ENCODE measurements around the gene BUB3. TPM values are rescaled to one million over a fixed set of nuclear protein-coding genes. Genes with fewer than 3 reads are reported as not detected.

BUB3 gene
- total RNA-seq, 1 donor from 2014 or later: 93.2 TPM

GRCh38 chr10:123204127-123204461 lies 49.9 kb downstream of the BUB3 start:
- H3K27me3 Mint-ChIP-seq: no peaks in the 10 kb centered on the region
- DNase-seq (ENCODE audit: low spot score, unreplicated experiment): no peak
- peaks cover 8% of the 10 kb centered on the region for H3K9me3 Mint-ChIP-seq (ENCODE audit: low read depth)
- peaks cover 5% of the 10 kb centered on the region for H3K36me3 Mint-ChIP-seq (ENCODE audit: insufficient read depth)
- peaks cover 1% of the 10 kb centered on the region for H3K4me1 Mint-ChIP-seq (ENCODE audit: low read depth)
- TF ChIP-seq CTCF (IDR thresholded peaks at IDR 0.05; ENCODE audit: unreplicated experiment): no peak
- H3K27ac Mint-ChIP-seq: no peak overlapping the region
- H3K4me3 Mint-ChIP-seq (ENCODE audit: low read depth): no peak overlapping the region

GRCh38 chr10:123205041-123205440 lies 50.8 kb downstream of the BUB3 start:
- no peak overlapping the region for H3K27ac Mint-ChIP-seq
- peaks cover 5% of the 10 kb centered on the region for H3K36me3 Mint-ChIP-seq (ENCODE audit: insufficient read depth)
- peaks cover 1% of the 10 kb centered on the region for H3K4me1 Mint-ChIP-seq (ENCODE audit: low read depth)
- TF ChIP-seq CTCF (IDR thresholded peaks at IDR 0.05; ENCODE audit: unreplicated experiment): no peak
- no peaks in the 10 kb centered on the region for H3K27me3 Mint-ChIP-seq
- no peak overlapping the region for H3K4me3 Mint-ChIP-seq (ENCODE audit: low read depth)
- peaks cover 8% of the 10 kb centered on the region for H3K9me3 Mint-ChIP-seq (ENCODE audit: low read depth)
- no peak for DNase-seq (ENCODE audit: low spot score, unreplicated experiment)

GRCh38 chr10:123212063-123212462 lies 57.9 kb downstream of the BUB3 start:
- DNase-seq (ENCODE audit: low spot score, unreplicated experiment): no peak
- H3K4me1 Mint-ChIP-seq (ENCODE audit: low read depth): no peaks in the 10 kb centered on the region
- peaks cover 14% of the 10 kb centered on the region for H3K9me3 Mint-ChIP-seq (ENCODE audit: low read depth)
- no peaks in the 10 kb centered on the region for H3K27me3 Mint-ChIP-seq
- no peak overlapping the region for H3K27ac Mint-ChIP-seq
- H3K4me3 Mint-ChIP-seq (ENCODE audit: low read depth): no peak overlapping the region
- H3K36me3 Mint-ChIP-seq (ENCODE audit: insufficient read depth): peaks cover 7% of the 10 kb centered on the region
- no peak for TF ChIP-seq CTCF (IDR thresholded peaks at IDR 0.05; ENCODE audit: unreplicated experiment)

- Mint-ChIP-seq H3K27ac (no peak overlapping the region), H3K4me1 (ENCODE audit: low read depth) (no peaks in the 10 kb centered on the region), H3K27me3 (no peaks in the 10 kb centered on the region), H3K9me3 (ENCODE audit: low read depth) (peaks cover 14% of the 10 kb centered on the region), H3K4me3 (ENCODE audit: low read depth) (no peak overlapping the region), H3K36me3 (ENCODE audit: insufficient read depth) (peaks cover 7% of the 10 kb centered on the region)
- no peak for DNase-seq (ENCODE audit: low spot score, unreplicated experiment)
- no peak for TF ChIP-seq CTCF (IDR thresholded peaks at IDR 0.05; ENCODE audit: unreplicated experiment)
Observed at GRCh38 chr10:123212640-123213039, 58.4 kb downstream of the BUB3 start.

- DNase-seq (ENCODE audit: low spot score, unreplicated experiment): no peak
- H3K27ac Mint-ChIP-seq: no peak overlapping the region
- peaks cover 4% of the 10 kb centered on the region for H3K36me3 Mint-ChIP-seq (ENCODE audit: insufficient read depth)
- TF ChIP-seq CTCF (IDR thresholded peaks at IDR 0.05; ENCODE audit: unreplicated experiment): no peak
- no peaks in the 10 kb centered on the region for H3K4me1 Mint-ChIP-seq (ENCODE audit: low read depth)
- H3K27me3 Mint-ChIP-seq: no peaks in the 10 kb centered on the region
- no peak overlapping the region for H3K4me3 Mint-ChIP-seq (ENCODE audit: low read depth)
- peaks cover 9% of the 10 kb centered on the region for H3K9me3 Mint-ChIP-seq (ENCODE audit: low read depth)
Observed at GRCh38 chr10:123213192-123213591, 59.0 kb downstream of the BUB3 start.

Other genes with a start within 250 kb of the BUB3 start
- not detected in 2 replicates for gene FAM24A, start 243.8 kb upstream of the BUB3 start, total RNA-seq
- gene C10orf88, start 200.2 kb upstream of the BUB3 start, total RNA-seq: 13.5 and 14.7 TPM in 2 replicates
- gene PSTK, start 174.0 kb upstream of the BUB3 start, total RNA-seq: 6.1 and 6.3 TPM in 2 replicates
- 11.6 and 14.6 TPM in 2 replicates for gene IKZF5, start 145.6 kb upstream of the BUB3 start, total RNA-seq
- 22.4 and 26.0 TPM in 2 replicates for gene ACADSB, start 145.4 kb upstream of the BUB3 start, total RNA-seq
- not detected in 2 replicates for gene HMX3, start 18.4 kb upstream of the BUB3 start, total RNA-seq
- gene HMX2, start 6.3 kb upstream of the BUB3 start, total RNA-seq: not detected in 2 replicates

All from progenitor cell of endocrine pancreas (in vitro differentiated cells).